Stimulated activated naive B cell treated with anti-CD40 and anti-IgM and Interleukin-4, amounts not matched to agents 10 μg/mL and 1 μg/mL and 100 μg/mL, for 72 hours (primary cell): Measurements from ENCODE around the gene WDR12.
A peak's percentile ranks its signal among the peaks of the same experiment; 100 is the strongest.
"Not testable (repeated sequence)": the region's sequence is repeated elsewhere in the genome, so short reads cannot be mapped to it uniquely, and the experiment has no call there.

ENCODE experiments used
- ATAC-seq, 2 donors: fragments of 150-1000 bp; cut with Tn5 transposase; replicated peaks; 2 replicates each; pipeline ENCODE4 v1.10.0; 2021; ENCODE audit warnings: moderate library complexity in 1 of 2
- DNase-seq: peaks from one replicate; pipeline ENCODE4 v3.0.0; 2021
- H3K27ac Mint-ChIP-seq: one replicate; pipeline ENCODE4 v1.8.0; 2022; ENCODE audit warnings: mild to moderate bottlenecking, mixed read lengths
- H3K27me3 Mint-ChIP-seq, 2 donors: one replicate each; pipeline ENCODE4 v1.8.0; 2022; ENCODE audit warnings: mixed read lengths in 2 of 2
- H3K36me3 Mint-ChIP-seq, 2 donors: one replicate each; pipeline ENCODE4 v1.8.0; 2022; ENCODE audit warnings: mixed read lengths in 2 of 2, mild to moderate bottlenecking in 1 of 2
- H3K4me1 Mint-ChIP-seq, 2 donors: one replicate each; pipeline ENCODE4 v1.8.0; 2022; ENCODE audit warnings: mixed read lengths in 2 of 2, mild to moderate bottlenecking in 1 of 2
- H3K4me3 Mint-ChIP-seq, 2 donors: one replicate each; pipeline ENCODE4 v1.8.0; 2022; ENCODE audit warnings: mild to moderate bottlenecking in 2 of 2, mixed read lengths in 2 of 2, moderate library complexity in 1 of 2
- H3K9me3 Mint-ChIP-seq, 2 donors: one replicate each; pipeline ENCODE4 v1.8.0; 2022; ENCODE audit warnings: mixed read lengths in 2 of 2, mild to moderate bottlenecking in 1 of 2

WDR12 gene

GRCh38 chr2:202911512-202912341 is at the start of gene WDR12, which contains the start of gene CARF:
TSS of gene WDR12 (minus strand) at chr2:202911673. CDS start at chr2:202911476, 197 bp downstream.
TSS of gene CARF (plus strand) at chr2:202912275. CDS start at chr2:202941903, 29,628 bp downstream.
- Mint-ChIP-seq H3K4me1 (peaks cover 5 to 23% of the 10 kb centered on the region in 2 donors), H3K9me3 (no peaks in the 10 kb centered on the region), H3K36me3 (peaks cover 0 to 9% of the 10 kb centered on the region in 2 donors), H3K4me3 (peak within 1 kb of the TSS; percentile 91 to 98), H3K27me3 (no peaks in the 10 kb centered on the region), H3K27ac (peak within 1 kb of the TSS; percentile 98)
- peak; percentile 88 to 90 for ATAC-seq
- DNase-seq, result peak; percentile 86

GRCh38 chr2:202960524-202960923 is 49.1 kb upstream of the WDR12 start:
- no peaks in the 10 kb centered on the region for H3K27me3 Mint-ChIP-seq
- peaks cover 17 to 18% of the 10 kb centered on the region in 2 donors for H3K36me3 Mint-ChIP-seq
- H3K4me1 Mint-ChIP-seq, result no peaks in the 10 kb centered on the region
- ATAC-seq (no peak), DNase-seq (no peak)
- H3K4me3 Mint-ChIP-seq, result no peak overlapping the region
- no peaks in the 10 kb centered on the region for H3K9me3 Mint-ChIP-seq
- H3K27ac Mint-ChIP-seq, result no peak overlapping the region

GRCh38 chr2:202950592-202950991 is 39.1 kb upstream of the WDR12 start:
- peaks cover 9% of the 10 kb centered on the region in 2 donors for H3K9me3 Mint-ChIP-seq
- H3K36me3 Mint-ChIP-seq, result peaks cover 24 to 30% of the 10 kb centered on the region in 2 donors
- ATAC-seq, result peak in 1 of 2 donors; percentile 33
- no peak for DNase-seq
- H3K27me3 Mint-ChIP-seq, result no peaks in the 10 kb centered on the region
- no peak overlapping the region for H3K27ac Mint-ChIP-seq
- H3K4me3 Mint-ChIP-seq, result no peak overlapping the region
- H3K4me1 Mint-ChIP-seq, result no peaks in the 10 kb centered on the region

GRCh38 chr2:202949333-202949732 is 37.9 kb upstream of the WDR12 start:
- peaks cover 12 to 14% of the 10 kb centered on the region in 2 donors for H3K9me3 Mint-ChIP-seq
- not testable (repeated sequence) for H3K4me1 Mint-ChIP-seq, DNase-seq, H3K4me3 Mint-ChIP-seq, H3K27me3 Mint-ChIP-seq, H3K27ac Mint-ChIP-seq, ATAC-seq
- H3K36me3 Mint-ChIP-seq, result peaks cover 32 to 42% of the 10 kb centered on the region in 2 donors

GRCh38 chr2:202945497-202945896 is 34.0 kb upstream of the WDR12 start:
- ATAC-seq (no peak), DNase-seq (no peak)
- Mint-ChIP-seq H3K27me3 (no peaks in the 10 kb centered on the region), H3K36me3 (peaks cover 36 to 49% of the 10 kb centered on the region in 2 donors), H3K27ac (no peak overlapping the region), H3K4me1 (no peaks in the 10 kb centered on the region), H3K4me3 (no peak overlapping the region), H3K9me3 (peaks cover 12 to 14% of the 10 kb centered on the region in 2 donors)

GRCh38 chr2:202944816-202945215 is 33.3 kb upstream of the WDR12 start:
- DNase-seq (no peak), ATAC-seq (no peak)
- Mint-ChIP-seq H3K27ac (no peak overlapping the region), H3K27me3 (no peaks in the 10 kb centered on the region), H3K4me3 (no peak overlapping the region), H3K36me3 (peaks cover 36 to 49% of the 10 kb centered on the region in 2 donors), H3K9me3 (peaks cover 12 to 14% of the 10 kb centered on the region in 2 donors), H3K4me1 (no peaks in the 10 kb centered on the region)

GRCh38 chr2:202944408-202944807 is 32.9 kb upstream of the WDR12 start:
- Mint-ChIP-seq H3K4me3 (no peak overlapping the region), H3K27ac (no peak overlapping the region), H3K4me1 (no peaks in the 10 kb centered on the region), H3K36me3 (peaks cover 38 to 51% of the 10 kb centered on the region in 2 donors), H3K9me3 (peaks cover 12 to 14% of the 10 kb centered on the region in 2 donors), H3K27me3 (no peaks in the 10 kb centered on the region)
- DNase-seq, result no peak
- no peak for ATAC-seq

- H3K4me1 Mint-ChIP-seq, result no peaks in the 10 kb centered on the region
- H3K4me3 Mint-ChIP-seq, result no peak overlapping the region
Observed at GRCh38 chr2:202941771-202942170, 30.3 kb upstream of the WDR12 start.

GRCh38 chr2:202938960-202939359 is 27.5 kb upstream of the WDR12 start:
- H3K36me3 Mint-ChIP-seq, result peaks cover 19 to 33% of the 10 kb centered on the region in 2 donors
- no peak overlapping the region for H3K27ac Mint-ChIP-seq
- peaks cover 0 to 5% of the 10 kb centered on the region in 2 donors for H3K4me1 Mint-ChIP-seq
- ATAC-seq, result no peak
- no peak for DNase-seq
- no peak overlapping the region for H3K4me3 Mint-ChIP-seq
- H3K27me3 Mint-ChIP-seq, result no peaks in the 10 kb centered on the region
- peaks cover 0 to 2% of the 10 kb centered on the region in 2 donors for H3K9me3 Mint-ChIP-seq

More at GRCh38 chr2:202941771-202942170, 30.3 kb upstream of the WDR12 start:
- Mint-ChIP-seq H3K36me3 (peaks cover 31 to 40% of the 10 kb centered on the region in 2 donors), H3K9me3 (peaks cover 4% of the 10 kb centered on the region in 2 donors), H3K27ac (no peak overlapping the region), H3K27me3 (no peaks in the 10 kb centered on the region)
- no peak for ATAC-seq
- no peak for DNase-seq

GRCh38 chr2:202934456-202934855 is 23.0 kb upstream of the WDR12 start:
- peaks cover 30 to 46% of the 10 kb centered on the region in 2 donors for H3K36me3 Mint-ChIP-seq
- ATAC-seq (no peak), DNase-seq (no peak)
- H3K27ac Mint-ChIP-seq, result no peak overlapping the region
- H3K4me3 Mint-ChIP-seq, result no peak overlapping the region
- H3K27me3 Mint-ChIP-seq, result no peaks in the 10 kb centered on the region
- peaks cover 0 to 10% of the 10 kb centered on the region in 2 donors for H3K4me1 Mint-ChIP-seq
- H3K9me3 Mint-ChIP-seq, result peaks cover 0 to 2% of the 10 kb centered on the region in 2 donors

GRCh38 chr2:202933958-202934357 is 22.5 kb upstream of the WDR12 start:
- peaks cover 0 to 10% of the 10 kb centered on the region in 2 donors for H3K4me1 Mint-ChIP-seq
- peaks cover 0 to 2% of the 10 kb centered on the region in 2 donors for H3K9me3 Mint-ChIP-seq
- no peak for ATAC-seq
- DNase-seq, result no peak
- no peaks in the 10 kb centered on the region for H3K27me3 Mint-ChIP-seq
- H3K27ac Mint-ChIP-seq, result no peak overlapping the region
- no peak overlapping the region for H3K4me3 Mint-ChIP-seq
- H3K36me3 Mint-ChIP-seq, result peaks cover 30 to 50% of the 10 kb centered on the region in 2 donors

GRCh38 chr2:202933139-202933510 is 21.7 kb upstream of the WDR12 start:
- Mint-ChIP-seq H3K27me3 (no peaks in the 10 kb centered on the region), H3K4me3 (no peak overlapping the region), H3K9me3 (peaks cover 0 to 2% of the 10 kb centered on the region in 2 donors), H3K36me3 (peaks cover 30 to 52% of the 10 kb centered on the region in 2 donors), H3K27ac (no peak overlapping the region), H3K4me1 (peaks cover 0 to 10% of the 10 kb centered on the region in 2 donors)
- ATAC-seq (no peak), DNase-seq (no peak)

GRCh38 chr2:202932425-202933138 is 21.1 kb upstream of the WDR12 start:
- DNase-seq, result no peak
- Mint-ChIP-seq H3K9me3 (peaks cover 0 to 2% of the 10 kb centered on the region in 2 donors), H3K4me1 (peaks cover 0 to 10% of the 10 kb centered on the region in 2 donors), H3K36me3 (peaks cover 34 to 58% of the 10 kb centered on the region in 2 donors), H3K27me3 (no peaks in the 10 kb centered on the region), H3K27ac (no peak overlapping the region), H3K4me3 (no peak overlapping the region)
- ATAC-seq, result no peak

- ATAC-seq (no peak), DNase-seq (no peak)
- no peaks in the 10 kb centered on the region for H3K4me1 Mint-ChIP-seq
- H3K36me3 Mint-ChIP-seq, result peaks cover 7 to 11% of the 10 kb centered on the region in 2 donors
- H3K27ac Mint-ChIP-seq, result no peak overlapping the region
- no peak overlapping the region for H3K4me3 Mint-ChIP-seq
- no peaks in the 10 kb centered on the region for H3K9me3 Mint-ChIP-seq
- no peaks in the 10 kb centered on the region for H3K27me3 Mint-ChIP-seq
Observed at GRCh38 chr2:202918860-202919259, 7.4 kb upstream of the WDR12 start.
